HepG2 (cell line): ENCODE measurements around the gene SEC31B. TPM values are rescaled to one million over a fixed set of nuclear protein-coding genes. Genes with fewer than 3 reads are reported as not detected.

Experiments used
- ARNTL ChIP-seq: sonication (generic); formaldehyde crosslinking; IDR thresholded peaks from 2 replicates; pipeline ENCODE4 v1.4.0; 2020; ENCODE audit warnings: mild to moderate bottlenecking, missing genetic modification reagents
- ELF1 ChIP-seq: sonication (generic); formaldehyde crosslinking; IDR thresholded peaks from 2 replicates; pipeline ENCODE4 v1.4.0; 2020; ENCODE audit warnings: missing genetic modification reagents
- HOXA7 ChIP-seq: sonication (generic); formaldehyde crosslinking; IDR thresholded peaks from 2 replicates; pipeline ENCODE4 v1.8.1; 2022; ENCODE audit warnings: mild to moderate bottlenecking, missing genetic modification reagents, moderate library complexity
- KDM3A ChIP-seq: IDR thresholded peaks from 2 replicates; pipeline ENCODE4 v1.6.1; 2018; ENCODE audit warnings: low read depth, missing compliant biosample characterization
- KDM5B ChIP-seq: sonication (generic); formaldehyde crosslinking; IDR thresholded peaks from 2 replicates; pipeline ENCODE4 v1.4.0; 2020; ENCODE audit warnings: missing genetic modification reagents, mild to moderate bottlenecking, borderline replicate concordance
- NCOA1 ChIP-seq: sonication (generic); formaldehyde crosslinking; IDR thresholded peaks from 2 replicates; pipeline ENCODE4 v1.9.0; 2021; ENCODE audit warnings: missing genetic modification reagents
- SALL1 ChIP-seq: sonication (generic); formaldehyde crosslinking; IDR thresholded peaks from 2 replicates; pipeline ENCODE4 v1.8.0; 2022; ENCODE audit warnings: mild to moderate bottlenecking, missing genetic modification reagents
- SETDB1 ChIP-seq: sonication (generic); formaldehyde crosslinking; IDR thresholded peaks from 2 replicates; pipeline ENCODE4 v1.5.1; 2020; ENCODE audit warnings: missing genetic modification reagents, mild to moderate bottlenecking, borderline replicate concordance
- SYNCRIP ChIP-seq: fragments of 200-400 bp; formaldehyde crosslinking; IDR thresholded peaks from 2 replicates; pipeline ENCODE4 v1.6.1; 2018; ENCODE audit warnings: mild to moderate bottlenecking, low read depth, low read length; ENCODE audit not compliant: insufficient read depth
- TCF7 ChIP-seq: sonication (generic); IDR thresholded peaks from 2 replicates; pipeline ENCODE4 v1.6.1; 2016; ENCODE audit warnings: antibody characterized with exemption, low read depth
- TEAD2 ChIP-seq: sonication (generic); formaldehyde crosslinking; IDR thresholded peaks from 2 replicates; pipeline ENCODE4 v1.9.0; 2021; ENCODE audit warnings: missing genetic modification reagents
- TP53 ChIP-seq: sonication (generic); formaldehyde crosslinking; conservative IDR thresholded peaks from 2 replicates; pipeline ENCODE4 v1.4.0; 2020; ENCODE audit warnings: missing genetic modification reagents
- YEATS2 ChIP-seq: sonication (generic); formaldehyde crosslinking; IDR thresholded peaks from 2 replicates; pipeline ENCODE4 v1.4.0; 2020; ENCODE audit warnings: missing genetic modification reagents, borderline replicate concordance
- ZFX ChIP-seq: sonication (generic); formaldehyde crosslinking; IDR thresholded peaks from 2 replicates; pipeline ENCODE4 v1.4.0; 2020; ENCODE audit warnings: mild to moderate bottlenecking, low read depth, missing genetic modification reagents, moderate library complexity
- ZNF230 ChIP-seq: sonication (generic); formaldehyde crosslinking; IDR thresholded peaks from 2 replicates; pipeline ENCODE4 v1.4.0; 2020; ENCODE audit warnings: mild to moderate bottlenecking, missing genetic modification reagents
- ZNF260 ChIP-seq: sonication (generic); formaldehyde crosslinking; IDR thresholded peaks from 2 replicates; pipeline ENCODE4 v1.4.0; 2020; ENCODE audit warnings: missing genetic modification reagents, low read depth, mild to moderate bottlenecking, borderline replicate concordance
- ZNF292 ChIP-seq: sonication (generic); formaldehyde crosslinking; IDR thresholded peaks from 2 replicates; pipeline ENCODE4 v1.8.1; 2022; ENCODE audit warnings: mild to moderate bottlenecking, low read depth, missing genetic modification reagents, borderline replicate concordance
- ZNF337 ChIP-seq: sonication (generic); formaldehyde crosslinking; IDR thresholded peaks from 2 replicates; pipeline ENCODE4 v1.5.1; 2020; ENCODE audit warnings: missing genetic modification reagents, low read depth, mild to moderate bottlenecking, borderline replicate concordance
- ZNF44 ChIP-seq: sonication (generic); formaldehyde crosslinking; IDR thresholded peaks from 2 replicates; pipeline ENCODE4 v1.5.1; 2020; ENCODE audit warnings: mild to moderate bottlenecking, missing genetic modification reagents
- ZNF556 ChIP-seq: sonication (generic); formaldehyde crosslinking; IDR thresholded peaks from 2 replicates; pipeline ENCODE4 v1.4.0; 2020; ENCODE audit warnings: mild to moderate bottlenecking, missing genetic modification reagents, borderline replicate concordance
- ZNF558 ChIP-seq: sonication (generic); formaldehyde crosslinking; IDR thresholded peaks from 2 replicates; pipeline ENCODE4 v1.9.0; 2022; ENCODE audit warnings: mild to moderate bottlenecking, missing genetic modification reagents, borderline replicate concordance
- ZNF672 ChIP-seq: sonication (generic); formaldehyde crosslinking; IDR thresholded peaks from 2 replicates; pipeline ENCODE4 v1.8.1; 2022; ENCODE audit warnings: missing genetic modification reagents
- ZNF678 ChIP-seq: sonication (generic); formaldehyde crosslinking; IDR thresholded peaks from 2 replicates; pipeline ENCODE4 v1.4.0; 2020; ENCODE audit warnings: mild to moderate bottlenecking, missing genetic modification reagents
- ZNF709 ChIP-seq: sonication (generic); formaldehyde crosslinking; IDR thresholded peaks from 2 replicates; pipeline ENCODE4 v1.5.0; 2020; ENCODE audit warnings: mild to moderate bottlenecking, missing genetic modification reagents
- ZSCAN22 ChIP-seq: sonication (generic); formaldehyde crosslinking; IDR thresholded peaks from 2 replicates; pipeline ENCODE4 v1.4.0; 2020; ENCODE audit warnings: mild to moderate bottlenecking, missing genetic modification reagents
- ZSCAN9 ChIP-seq: IDR thresholded peaks from 2 replicates; pipeline ENCODE4 v1.6.1; 2016; ENCODE audit warnings: borderline replicate concordance
- polyA plus RNA-seq, 8 experiments: library from polyadenylated mRNA; depleted of rRNA in 3 of 8; stranded (reverse) in 7 of 8; unstranded in 1 of 8; fragments of >200 nt; fragmentation: Illumina TruSeq in 4 of 8; extraction: Trizol in 4 of 8; gene quantifications; 2 replicates each; pipeline versions ENCODE4 v1.2.1 to v1.2.3, GENCODE V29; 2011 to 2016; ENCODE audit warnings: low read depth in 4 of 8, missing spikeins in 1 of 8, mixed read lengths in 1 of 8; ENCODE audit not compliant: insufficient read depth in 1 of 8
- total RNA-seq, 5 experiments: library from RNA; depleted of rRNA; stranded (reverse); fragments of >200 nt; fragmentation: Illumina TruSeq; extraction: Trizol; gene quantifications; 2 replicates each; pipeline ENCODE4 v1.2.3, GENCODE V29; 2016; ENCODE audit warnings: low read depth in 1 of 5
- TF ChIP-seq, protein P1 (sequence below): sonication (generic); formaldehyde crosslinking; IDR thresholded peaks from 2 replicates; pipeline ENCODE4 v1.5.1; 2020; ENCODE audit warnings: mild to moderate bottlenecking, missing genetic modification reagents, moderate library complexity
- TF ChIP-seq, protein P2 (sequence below): sonication (generic); formaldehyde crosslinking; IDR thresholded peaks from 2 replicates; pipeline ENCODE4 v1.8.0; 2022; ENCODE audit warnings: missing genetic modification reagents, mild to moderate bottlenecking, borderline replicate concordance

The SEC31B gene
- total and polyA plus RNA-seq, 2 of the 13 experiments (the other 11 are each of a cell fraction or from before 2014, with no cell fraction given), result 2.0 to 8.3 TPM

- no peak for TF ChIP-seq ZNF556 (CRISPR knock-in tag)
- TF ChIP-seq ZNF44 (CRISPR knock-in tag), result no peak
- TF ChIP-seq, protein P1, sequence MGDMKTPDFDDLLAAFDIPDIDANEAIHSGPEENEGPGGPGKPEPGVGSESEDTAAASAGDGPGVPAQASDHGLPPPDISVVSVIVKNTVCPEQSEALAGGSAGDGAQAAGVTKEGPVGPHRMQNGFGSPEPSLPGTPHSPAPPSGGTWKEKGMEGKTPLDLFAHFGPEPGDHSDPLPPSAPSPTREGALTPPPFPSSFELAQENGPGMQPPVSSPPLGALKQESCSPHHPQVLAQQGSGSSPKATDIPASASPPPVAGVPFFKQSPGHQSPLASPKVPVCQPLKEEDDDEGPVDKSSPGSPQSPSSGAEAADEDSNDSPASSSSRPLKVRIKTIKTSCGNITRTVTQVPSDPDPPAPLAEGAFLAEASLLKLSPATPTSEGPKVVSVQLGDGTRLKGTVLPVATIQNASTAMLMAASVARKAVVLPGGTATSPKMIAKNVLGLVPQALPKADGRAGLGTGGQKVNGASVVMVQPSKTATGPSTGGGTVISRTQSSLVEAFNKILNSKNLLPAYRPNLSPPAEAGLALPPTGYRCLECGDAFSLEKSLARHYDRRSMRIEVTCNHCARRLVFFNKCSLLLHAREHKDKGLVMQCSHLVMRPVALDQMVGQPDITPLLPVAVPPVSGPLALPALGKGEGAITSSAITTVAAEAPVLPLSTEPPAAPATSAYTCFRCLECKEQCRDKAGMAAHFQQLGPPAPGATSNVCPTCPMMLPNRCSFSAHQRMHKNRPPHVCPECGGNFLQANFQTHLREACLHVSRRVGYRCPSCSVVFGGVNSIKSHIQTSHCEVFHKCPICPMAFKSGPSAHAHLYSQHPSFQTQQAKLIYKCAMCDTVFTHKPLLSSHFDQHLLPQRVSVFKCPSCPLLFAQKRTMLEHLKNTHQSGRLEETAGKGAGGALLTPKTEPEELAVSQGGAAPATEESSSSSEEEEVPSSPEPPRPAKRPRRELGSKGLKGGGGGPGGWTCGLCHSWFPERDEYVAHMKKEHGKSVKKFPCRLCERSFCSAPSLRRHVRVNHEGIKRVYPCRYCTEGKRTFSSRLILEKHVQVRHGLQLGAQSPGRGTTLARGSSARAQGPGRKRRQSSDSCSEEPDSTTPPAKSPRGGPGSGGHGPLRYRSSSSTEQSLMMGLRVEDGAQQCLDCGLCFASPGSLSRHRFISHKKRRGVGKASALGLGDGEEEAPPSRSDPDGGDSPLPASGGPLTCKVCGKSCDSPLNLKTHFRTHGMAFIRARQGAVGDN (CRISPR knock-in tag), result peak; percentile 72
- no peak for TF ChIP-seq ZNF558 (CRISPR knock-in tag)
- TF ChIP-seq ZSCAN9 (CRISPR knock-in tag), result no peak
- no peak for TF ChIP-seq SETDB1 (CRISPR knock-in tag)
- TF ChIP-seq KDM3A (CRISPR knock-in tag), result 0 out of 2 replicates have a peak, but pooled peaks have one; percentile 31
- peak; percentile 26; the same call in 1 of the 2 replicates for TF ChIP-seq ZFX (CRISPR knock-in tag)
- no peak for TF ChIP-seq ARNTL
- no peak for TF ChIP-seq HOXA7
- no peak for TF ChIP-seq TP53 (CRISPR knock-in tag)
- TF ChIP-seq SYNCRIP, result no peak
- TF ChIP-seq ZNF292 (CRISPR knock-in tag), result no peak
- no peak for TF ChIP-seq YEATS2 (CRISPR knock-in tag)
- peak; percentile 60; the same call in 1 of the 2 replicates for TF ChIP-seq KDM5B
- no peak for TF ChIP-seq ZNF337 (CRISPR knock-in tag)
- TF ChIP-seq ZSCAN22, result no peak
- no peak for TF ChIP-seq TEAD2 (CRISPR knock-in tag)
- TF ChIP-seq ZNF260, result 0 out of 2 replicates have a peak, but pooled peaks have one; percentile 24
- peak; percentile 83 for TF ChIP-seq ELF1 (CRISPR knock-in tag)
- no peak for TF ChIP-seq ZNF678 (CRISPR knock-in tag)
- TF ChIP-seq, protein P2, sequence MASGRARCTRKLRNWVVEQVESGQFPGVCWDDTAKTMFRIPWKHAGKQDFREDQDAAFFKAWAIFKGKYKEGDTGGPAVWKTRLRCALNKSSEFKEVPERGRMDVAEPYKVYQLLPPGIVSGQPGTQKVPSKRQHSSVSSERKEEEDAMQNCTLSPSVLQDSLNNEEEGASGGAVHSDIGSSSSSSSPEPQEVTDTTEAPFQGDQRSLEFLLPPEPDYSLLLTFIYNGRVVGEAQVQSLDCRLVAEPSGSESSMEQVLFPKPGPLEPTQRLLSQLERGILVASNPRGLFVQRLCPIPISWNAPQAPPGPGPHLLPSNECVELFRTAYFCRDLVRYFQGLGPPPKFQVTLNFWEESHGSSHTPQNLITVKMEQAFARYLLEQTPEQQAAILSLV (CRISPR knock-in tag), result peak; percentile 28; the same call in 1 of the 2 replicates
- no peak for TF ChIP-seq ZNF672 (CRISPR knock-in tag)
- no peak for TF ChIP-seq TCF7
- no peak for TF ChIP-seq ZNF709 (CRISPR knock-in tag)
- TF ChIP-seq NCOA1, result no peak
- TF ChIP-seq SALL1, result peak; percentile 36; the same call in 1 of the 2 replicates
- 0 out of 2 replicates have a peak, but pooled peaks have one; percentile 50 for TF ChIP-seq ZNF230
Observed at GRCh38 chr10:100562008-100562672, 42.5 kb upstream of the SEC31B start (continued).
